GM23338 (cell line): ENCODE results near the gene FKBP5.

ENCODE experiments used
- CTCF ChIP-seq, 2 experiments: fragments of 200-600 bp in 1 of 2; sonication (generic) in 1 of 2; conservative IDR thresholded peaks; 2 replicates each; pipeline versions ENCODE4 v1.5.1 to v1.6.1; 2016 to 2017; ENCODE audit warnings: antibody characterized with exemption in 2 of 2, low read depth in 2 of 2, mild to moderate bottlenecking in 2 of 2, moderate library complexity in 1 of 2
- EZH2 ChIP-seq: fragments of 200-600 bp; sonication (generic); IDR thresholded peaks from one replicate; pipeline ENCODE4 v1.8.0; 2017; ENCODE audit warnings: antibody characterized with exemption, mild to moderate bottlenecking, low read depth; ENCODE audit not compliant: unreplicated experiment
- EZH2phosphoT487 ChIP-seq: fragments of 200-600 bp; sonication (generic); IDR thresholded peaks from one replicate; pipeline ENCODE4 v1.8.1; 2018; ENCODE audit warnings: antibody characterized with exemption; ENCODE audit not compliant: unreplicated experiment
- JUNB ChIP-seq: IDR thresholded peaks from one replicate; pipeline ENCODE4 v1.6.1; 2016; ENCODE audit warnings: antibody characterized with exemption; ENCODE audit not compliant: unreplicated experiment
- REST ChIP-seq: IDR thresholded peaks from one replicate; pipeline ENCODE4 v1.6.1; 2018; ENCODE audit warnings: antibody characterized with exemption; ENCODE audit not compliant: unreplicated experiment

GRCh38 chr6:35677456-35677855 lies 11.3 kb downstream of the FKBP5 start:
- no peak for TF ChIP-seq CTCF (conservative IDR thresholded peaks at IDR 0.05; ENCODE audit: low read depth in 2 of 2)
- TF ChIP-seq EZH2phosphoT487 = no peak
- no peak for TF ChIP-seq REST
- TF ChIP-seq EZH2 = no peak
- TF ChIP-seq JUNB = no peak
